HCT116 (cell line): Measurements from ENCODE around the gene NASP. TPM values are rescaled to one million over a fixed set of nuclear protein-coding genes. Genes with fewer than 3 reads are reported as not detected.

Experiments used
- ATAC-seq: fragments of 200-7000 bp; cut with Tn5 transposase; 2 replicates; pipeline ENCODE4 v1.9.1; 2020; ENCODE audit warnings: mild to moderate bottlenecking, moderate library complexity
- BruUV-seq: library from RNA; stranded (reverse); fragments of 400-500 nt; replicated peaks from 2 replicates; lab custom pipeline; 2021; lab: Mats Ljungman, UMichigan
- CTCF ChIA-PET: fragments of 300-600 bp; sonication (Branson Sonifier 250); formaldehyde crosslinking; loops from one replicate; lab custom pipeline; 2021; ENCODE audit warnings: antibody characterized with exemption; lab: Charles Lee
- POLR2A ChIA-PET: fragments of 300-600, 350-600 bp; sonication (Branson Sonifier 250); formaldehyde crosslinking; loops from one replicate; lab custom pipeline; 2021; ENCODE audit warnings: antibody characterized with exemption; lab: Charles Lee
- RAD21 ChIA-PET, 2 experiments: fragments of 300-600 bp; sonication (Branson Sonifier 250); formaldehyde crosslinking; loops; one replicate each; lab custom pipeline; 2023; ENCODE audit warnings: low total read pairs in 2 of 2; ENCODE audit not compliant: uncharacterized antibody in 2 of 2, unreplicated experiment in 2 of 2, low non-redundant PET in 1 of 2; lab: Charles Lee
- DNase-seq: peaks from one replicate; pipeline ENCODE4 v3.0.0-alpha.2; 2010; ENCODE audit warnings: low read depth, low spot score
- H2AFZ ChIP-seq: fragments of 200-600 bp; shearing (Covaris generic), sonication (generic); 2 replicates; pipeline ENCODE4 v1.6.1; 2017; ENCODE audit warnings: low read depth, mixed run types, mixed read lengths, antibody characterized with exemption, low read length; ENCODE audit not compliant: poor library complexity, severe bottlenecking
- H3K27ac ChIP-seq: 2 replicates; pipeline ENCODE4 v1.5.1; 2012; ENCODE audit warnings: low read depth, low read length
- H3K27me3 ChIP-seq: fragments of 200-600 bp; sonication (generic); 2 replicates; pipeline ENCODE4 v1.6.1; 2016; ENCODE audit warnings: mixed run types, low read length, mixed read lengths; ENCODE audit not compliant: insufficient read depth
- H3K36me3 ChIP-seq, 2 experiments: fragments of 200-500 bp in 1 of 2; fragments of 200-600 bp in 1 of 2; sonication (Bioruptor generic) in 1 of 2; sonication (generic) in 1 of 2; 2 replicates each; pipeline versions ENCODE4 v1.5.1 to v1.6.1; 2014 to 2016; ENCODE audit warnings: low read length in 2 of 2, inconsistent platforms in 1 of 2, mixed read lengths in 1 of 2, mixed run types in 1 of 2; ENCODE audit not compliant: insufficient read depth in 2 of 2, control insufficient read depth in 1 of 2
- H3K4me1 ChIP-seq, 2 experiments: fragments of 200-600 bp in 1 of 2; sonication (generic) in 1 of 2; 2 replicates each; pipeline versions ENCODE4 v1.5.1 to v1.6.1; 2012 to 2017; ENCODE audit warnings: low read length in 2 of 2, inconsistent platforms in 1 of 2, mild to moderate bottlenecking in 1 of 2, mixed read lengths in 1 of 2, mixed run types in 1 of 2, moderate library complexity in 1 of 2; ENCODE audit not compliant: insufficient read depth in 2 of 2, control insufficient read depth in 1 of 2
- H3K4me2 ChIP-seq: fragments of 200-600 bp; sonication (generic); 2 replicates; pipeline ENCODE4 v1.6.1; 2017; ENCODE audit warnings: mixed run types, low read length, mixed read lengths
- H3K4me3 ChIP-seq, 2 experiments: fragments of 200-600 bp in 1 of 2; sonication (generic) in 1 of 2; replicated peaks in 1 of 2; 2 replicates each; pipeline ENCODE4 v1.5.1; 2011 to 2016; ENCODE audit warnings: low read length in 2 of 2, control low read depth in 1 of 2, low read depth in 1 of 2, mild to moderate bottlenecking in 1 of 2, mixed read lengths in 1 of 2, mixed run types in 1 of 2
- H3K79me2 ChIP-seq: fragments of 200-600 bp; sonication (generic); 2 replicates; pipeline ENCODE4 v1.6.1; 2017; ENCODE audit warnings: mild to moderate bottlenecking, mixed run types, low read length, moderate library complexity, mixed read lengths; ENCODE audit not compliant: insufficient read depth
- H3K9ac ChIP-seq: fragments of 200-600 bp; sonication (generic); 2 replicates; pipeline ENCODE4 v1.6.1; 2016; ENCODE audit warnings: low read length, mixed read lengths
- H3K9me2 ChIP-seq: fragments of 200-600 bp; sonication (generic), shearing (Covaris generic); 2 replicates; pipeline ENCODE4 v1.6.1; 2017; ENCODE audit warnings: mixed run types, mild to moderate bottlenecking, moderate library complexity; ENCODE audit not compliant: insufficient read depth
- H3K9me3 ChIP-seq, 2 experiments: fragments of 200-500 bp in 1 of 2; fragments of 200-600 bp in 1 of 2; sonication (Bioruptor generic) in 1 of 2; sonication (generic) in 1 of 2; 2 replicates each; pipeline ENCODE4 v1.6.1; 2014 to 2017; ENCODE audit warnings: low read length in 2 of 2, mixed read lengths in 2 of 2, inconsistent platforms in 1 of 2, low read depth in 1 of 2, mild to moderate bottlenecking in 1 of 2, mixed run types in 1 of 2, moderate library complexity in 1 of 2; ENCODE audit not compliant: control insufficient read depth in 1 of 2, insufficient read depth in 1 of 2
- H4K20me1 ChIP-seq: fragments of 200-600 bp; sonication (generic), shearing (Covaris generic); 2 replicates; pipeline ENCODE4 v1.6.1; 2017; ENCODE audit warnings: mixed run types, mild to moderate bottlenecking, moderate library complexity; ENCODE audit not compliant: insufficient read depth
- CTCF ChIP-seq, 3 experiments: fragments of 200-600 bp in 1 of 3; sonication (generic) in 1 of 3; IDR thresholded peaks in 2 of 3; conservative IDR thresholded peaks in 1 of 3; 2 replicates each; pipeline ENCODE4 v1.5.1; 2012 to 2017; ENCODE audit warnings: low read depth in 2 of 3, low read length in 2 of 3, antibody characterized with exemption in 1 of 3, borderline replicate concordance in 1 of 3, control low read depth in 1 of 3, mild to moderate bottlenecking in 1 of 3, mixed read lengths in 1 of 3, mixed run types in 1 of 3, moderate library complexity in 1 of 3; ENCODE audit not compliant: insufficient read depth in 1 of 3
- EGR1 ChIP-seq: IDR thresholded peaks from 2 replicates; pipeline ENCODE4 v1.6.1; 2012; ENCODE audit warnings: low read depth
- FOSL1 ChIP-seq: IDR thresholded peaks from 2 replicates; pipeline ENCODE4 v1.6.1; 2012; ENCODE audit warnings: low read depth
- POLR2A ChIP-seq: IDR thresholded peaks from 2 replicates; pipeline ENCODE4 v1.7.0; 2011; ENCODE audit warnings: borderline replicate concordance; ENCODE audit not compliant: insufficient read depth, insufficient read length; ENCODE audit errors: extremely low read depth
- ZBTB33 ChIP-seq: IDR thresholded peaks from 2 replicates; pipeline ENCODE4 v1.6.1; 2011; ENCODE audit warnings: mild to moderate bottlenecking, low read length, moderate library complexity; ENCODE audit not compliant: insufficient replicate concordance; ENCODE audit errors: extremely low read depth
- ZNF274 ChIP-seq: fragments of 200-500 bp; sonication (Bioruptor generic); IDR thresholded peaks from 2 replicates; pipeline ENCODE4 v1.6.1; 2014; ENCODE audit warnings: mild to moderate bottlenecking, low read depth, low read length, inconsistent platforms
- intact Hi-C: fragments of 100-400 bp; cut with micrococcal nuclease; formaldehyde crosslinking; loops from 2 replicates; pipeline ENCODE4 v1.10.0; 2022
- total RNA-seq: library from RNA; stranded (reverse); gene quantifications from one replicate; pipeline ENCODE4 v1.2.1, GENCODE V29; 2021; ENCODE audit not compliant: unreplicated experiment

NASP gene
- total RNA-seq, 1 experiment from 2014 or later, result 185 TPM

- ATAC-seq, result no peak
- intact Hi-C loops, result no loop called here
- TF ChIP-seq FOSL1, result no peak
- TF ChIP-seq CTCF (IDR thresholded peaks at IDR 0.05 in 2 of 3, conservative IDR thresholded peaks at IDR 0.05 in 1 of 3; ENCODE audit: borderline replicate concordance in 1 of 3, insufficient read depth in 1 of 3, low read depth in 2 of 3, low read length in 2 of 3), result no peak
- no peak for TF ChIP-seq ZBTB33
- no peak for TF ChIP-seq EGR1
- TF ChIP-seq POLR2A, result no peak
- TF ChIP-seq ZNF274, result no peak
Observed at GRCh38 chr1:45568421-45568820, 15.4 kb upstream of the NASP start.

More at GRCh38 chr1:45568421-45568820, 15.4 kb upstream of the NASP start:
- RAD21 ChIA-PET, result interaction anchor here in 1 of 2 experiments (1.2 kb wide), 1 partner anchor 45 kb away, joined by 4 read pairs; no protein-coding TSS in a partner anchor
- POLR2A ChIA-PET, result interaction anchor here (0.9 kb wide), 2 partner anchors 14 to 15 kb away, joined by 3 to 4 read pairs; no protein-coding TSS in a partner anchor
- no peak for DNase-seq
- Histone ChIP-seq H3K4me1 (no peaks in the 10 kb centered on the region), H3K36me3 (peaks cover 24 to 32% of the 10 kb centered on the region in 2 experiments), H3K27ac (no peak overlapping the region), H3K9me2 (no peaks in the 10 kb centered on the region), H2AFZ (no peak overlapping the region), H3K4me3 (no peak overlapping the region), H4K20me1 (no peaks in the 10 kb centered on the region), H3K27me3 (no peaks in the 10 kb centered on the region), H3K9me3 (no peaks in the 10 kb centered on the region), H3K79me2 (peaks cover 11% of the 10 kb centered on the region), H3K4me2 (no peak overlapping the region), H3K9ac (no peak overlapping the region)
- no TSS peak for BruUV-seq
- CTCF ChIA-PET, result interaction anchor here (0.7 to 4.0 kb wide), 7 partner anchors 9 to 837 kb away, joined by 3 to 28 read pairs (median 3); partner anchors contain the start of genes PRDX1 and RNU5D-1
